GM21515 (cell line): ENCODE results near the gene ITPR1.

Source experiments
- ATAC-seq: cut with Tn5 transposase; IDR thresholded peaks from one replicate; pipeline ENCODE4 v1.9.1; 2021; ENCODE audit not compliant: unreplicated experiment

Gene ITPR1

GRCh38 chr3:4633078-4634004 is 140.2 kb downstream of the ITPR1 start:
- peak; percentile 80 for ATAC-seq

GRCh38 chr3:4634894-4635293 is 141.7 kb downstream of the ITPR1 start:
- ATAC-seq: no peak

GRCh38 chr3:4637265-4637664 is 144.1 kb downstream of the ITPR1 start:
- no peak for ATAC-seq

GRCh38 chr3:4641863-4642563 is 148.9 kb downstream of the ITPR1 start:
- no peak for ATAC-seq

DNA sequence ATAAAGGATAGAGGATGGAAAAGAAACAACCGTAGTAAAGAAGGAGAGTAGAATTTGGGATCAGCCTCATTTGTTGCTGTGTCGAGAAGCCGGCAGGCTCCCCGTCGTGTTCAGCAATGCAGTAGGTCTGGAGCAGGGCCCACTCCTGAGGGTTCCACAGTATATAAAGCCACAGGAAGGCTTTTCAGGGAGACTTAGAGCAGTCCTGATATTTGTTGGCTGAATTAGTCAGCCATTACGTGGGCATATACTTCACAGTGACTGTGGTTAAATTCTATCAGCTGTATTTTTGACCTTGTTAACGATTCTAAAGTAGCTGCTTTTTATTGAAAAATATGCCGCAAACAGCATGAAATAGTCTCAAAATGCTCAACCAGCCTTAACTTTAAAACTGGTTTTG is 149.5 kb downstream of the ITPR1 start:
- ATAC-seq: no peak

- ATAC-seq: no peak
Measured at GRCh38 chr3:4643904-4644547, 150.9 kb downstream of the ITPR1 start.

GRCh38 chr3:4644951-4645350 is 151.8 kb downstream of the ITPR1 start:
- no peak for ATAC-seq

- ATAC-seq: no peak
Measured at GRCh38 chr3:4645468-4645867, 152.3 kb downstream of the ITPR1 start.

- no peak for ATAC-seq
Measured at GRCh38 chr3:4647411-4647810, 154.3 kb downstream of the ITPR1 start.

DNA sequence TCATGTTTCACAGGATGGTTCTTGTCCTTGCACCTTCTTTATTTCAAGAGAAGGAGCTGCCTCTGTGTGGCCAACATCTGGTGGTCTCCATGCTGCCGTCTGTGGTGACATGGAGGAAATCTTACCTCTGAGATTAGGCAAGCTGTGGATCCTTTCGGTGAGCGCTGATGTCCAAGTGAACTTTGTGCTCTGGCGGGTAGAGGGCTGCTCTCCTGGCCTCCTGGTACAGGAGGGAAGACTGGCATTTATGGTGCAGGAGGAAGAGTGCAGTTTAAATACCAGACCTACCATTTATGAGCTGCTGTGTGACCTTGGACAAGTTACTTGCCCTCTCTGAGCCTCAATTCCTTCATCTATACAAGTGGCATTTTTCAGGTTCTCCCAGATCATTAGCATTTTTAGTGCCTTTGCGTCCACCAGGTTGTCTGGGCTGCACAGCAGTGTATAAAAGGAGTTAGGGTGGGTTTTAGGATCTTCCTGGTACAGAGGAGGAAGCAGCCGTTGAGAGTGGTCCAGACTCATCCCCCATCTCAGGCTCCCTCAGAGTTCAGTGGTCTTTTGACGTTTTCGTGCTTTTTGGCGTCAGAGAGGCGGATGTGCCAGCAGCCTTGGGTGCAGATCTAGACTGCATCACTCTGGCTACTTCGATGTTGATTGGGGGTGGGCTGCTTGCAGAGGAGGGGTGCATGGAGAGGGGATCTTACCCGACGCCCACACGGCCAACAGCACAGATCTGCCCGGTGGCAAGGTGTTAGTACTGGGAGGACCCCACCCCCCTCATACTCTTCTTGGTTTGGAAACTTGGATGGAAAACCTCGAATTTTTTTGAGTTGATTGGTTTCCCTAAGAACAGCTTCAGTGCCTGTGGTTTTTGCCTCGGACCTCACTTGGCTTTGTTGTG is 162.2 kb downstream of the ITPR1 start:
- no peak for ATAC-seq

DNA sequence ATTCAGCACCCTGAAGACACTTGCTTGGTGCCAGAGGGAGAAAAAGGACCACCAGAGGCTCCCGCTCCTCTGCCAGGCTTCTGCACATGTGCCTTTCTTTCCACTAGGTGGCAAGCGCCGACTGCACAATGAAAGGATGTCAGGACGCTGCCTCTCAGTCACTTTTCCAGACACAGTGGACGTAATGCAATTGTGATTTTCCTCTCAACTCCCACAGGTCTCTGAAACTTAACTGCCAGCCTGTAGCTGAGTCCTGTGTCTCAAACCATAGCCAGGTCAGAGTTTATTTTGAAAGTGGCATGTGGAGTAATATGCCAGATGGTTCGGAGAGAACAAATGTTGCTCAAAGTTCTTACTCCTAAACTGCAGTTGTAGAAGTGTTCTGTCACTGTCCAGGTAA is 162.9 kb downstream of the ITPR1 start:
- no peak for ATAC-seq

GRCh38 chr3:4656626-4657328 is 163.6 kb downstream of the ITPR1 start:
- no peak for ATAC-seq

DNA sequence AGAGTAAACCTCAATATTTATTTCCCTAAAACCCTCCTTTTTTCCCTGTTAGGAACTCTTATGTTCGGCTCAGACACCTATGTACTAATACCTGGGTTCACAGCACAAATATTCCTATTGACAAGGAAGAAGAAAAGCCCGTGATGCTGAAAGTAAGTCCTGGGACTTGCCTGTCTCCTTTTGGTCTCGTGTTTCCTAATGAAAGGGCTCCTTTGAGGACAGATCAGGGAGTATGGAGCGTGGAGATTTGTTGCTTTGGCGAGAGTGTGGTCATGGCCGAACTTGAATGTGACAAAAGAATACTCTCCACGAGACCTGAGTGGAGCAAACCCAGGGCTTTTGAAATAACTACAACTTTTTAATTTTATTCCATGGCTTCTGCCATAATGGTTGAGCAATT is 167.8 kb downstream of the ITPR1 start:
- no peak for ATAC-seq

- ATAC-seq: no peak
Measured at GRCh38 chr3:4664412-4664811, 171.3 kb downstream of the ITPR1 start.

GRCh38 chr3:4665197-4665596 is 172.0 kb downstream of the ITPR1 start:
- ATAC-seq: no peak

DNA sequence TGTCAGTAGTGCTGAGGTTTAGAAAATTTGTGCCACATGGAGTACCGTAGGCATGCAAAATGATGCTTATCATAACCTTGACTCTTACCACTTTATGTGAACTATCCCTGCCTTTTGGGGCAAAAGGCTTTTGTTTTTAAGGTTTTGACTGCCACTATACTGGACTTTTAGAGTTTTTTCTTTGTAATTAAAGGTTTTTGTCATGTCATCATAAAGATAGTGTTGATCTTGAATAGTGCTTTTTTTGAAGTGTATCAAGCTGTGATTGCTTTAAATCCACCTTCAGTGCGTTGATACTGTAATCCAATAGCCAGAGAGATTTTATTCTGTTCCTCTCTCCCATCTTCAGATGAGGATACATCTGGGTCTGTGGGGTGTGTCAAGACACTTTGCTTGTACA is 172.9 kb downstream of the ITPR1 start:
- ATAC-seq: no peak

DNA sequence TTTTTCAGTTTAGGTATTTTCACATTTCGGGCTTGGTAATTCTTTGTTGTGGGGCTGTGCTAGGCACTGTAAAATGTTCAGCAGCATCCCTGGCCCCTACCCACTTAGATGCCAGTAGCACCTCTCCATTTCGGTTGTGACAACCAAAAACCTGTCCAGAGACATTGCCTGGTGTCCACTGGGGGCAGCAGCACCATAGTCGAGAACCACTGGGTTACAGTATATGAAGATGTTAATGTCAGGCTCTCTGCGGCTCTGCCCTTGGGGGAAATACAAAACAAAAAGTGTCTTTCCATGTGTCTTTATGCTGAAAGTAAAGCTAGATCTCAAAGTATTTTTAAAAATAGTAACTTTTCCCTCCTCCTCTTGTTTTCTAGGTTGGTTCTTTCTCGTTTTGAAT is 177.2 kb downstream of the ITPR1 start:
- ATAC-seq: no peak

DNA sequence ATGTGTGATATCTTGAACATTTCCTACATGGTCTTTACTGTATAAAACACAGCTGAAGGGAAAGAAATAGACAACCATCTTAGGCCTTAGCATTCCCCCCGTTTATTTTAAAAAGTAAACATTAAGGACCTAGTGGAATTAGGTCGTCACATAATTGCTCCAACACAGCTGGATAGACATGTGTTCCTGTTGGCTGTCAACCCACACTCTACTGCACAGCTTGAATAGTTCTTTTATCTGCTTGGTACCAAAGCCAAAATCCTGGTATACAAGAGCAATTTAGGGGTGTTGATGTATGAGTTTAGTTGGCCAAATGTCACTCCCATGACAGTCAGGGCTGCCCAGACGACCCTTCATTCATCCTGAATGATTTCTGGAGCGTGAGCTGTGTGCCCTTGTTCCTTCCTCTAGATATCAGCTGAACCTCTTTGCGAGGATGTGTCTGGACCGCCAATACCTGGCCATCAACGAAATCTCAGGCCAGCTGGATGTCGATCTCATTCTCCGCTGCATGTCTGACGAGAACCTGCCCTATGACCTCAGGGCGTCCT is 179.7 kb downstream of the ITPR1 start:
- no peak for ATAC-seq

DNA sequence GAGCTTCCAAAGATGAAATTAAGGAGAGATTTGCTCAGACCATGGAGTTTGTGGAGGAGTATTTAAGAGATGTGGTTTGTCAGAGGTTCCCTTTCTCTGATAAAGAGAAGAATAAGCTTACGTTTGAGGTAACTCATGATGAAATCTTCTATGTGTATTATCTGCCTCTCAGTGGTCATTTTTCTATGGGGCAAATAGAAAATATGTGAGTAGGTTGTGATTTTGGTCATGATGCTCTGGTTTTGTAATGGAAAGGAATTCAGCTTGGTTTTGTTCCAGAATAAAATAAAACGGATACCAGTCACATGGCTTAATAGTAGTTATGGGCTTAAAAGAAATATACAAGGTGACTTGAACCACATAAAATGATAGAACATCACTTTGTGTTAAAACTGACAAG is 181.1 kb downstream of the ITPR1 start:
- ATAC-seq: no peak

DNA sequence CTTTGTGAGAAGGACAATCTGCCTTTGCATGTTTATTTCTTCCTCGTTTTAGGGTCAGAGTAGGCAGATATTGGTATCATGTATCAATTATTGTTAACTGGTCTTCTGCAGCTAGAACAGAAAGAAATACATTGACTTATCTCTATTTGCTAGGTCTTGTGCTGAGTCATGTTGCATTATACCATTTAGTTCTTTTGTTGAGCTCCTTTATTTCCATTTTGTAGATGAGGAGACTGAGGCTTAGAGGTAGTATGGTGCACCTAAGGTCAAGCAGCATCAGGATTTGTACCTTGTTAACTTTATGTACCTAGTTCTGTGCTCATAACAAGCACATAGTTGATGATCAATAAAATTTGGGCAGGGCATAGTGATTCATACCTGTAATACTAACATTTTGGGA is 182.6 kb downstream of the ITPR1 start:
- no peak for ATAC-seq
